H9 (cell line): ENCODE data around the gene ACVR1. TPM values are rescaled to one million over a fixed set of nuclear protein-coding genes. Genes with fewer than 3 reads are reported as not detected.

Experiments
- DNase-seq: peaks from one replicate; pipeline ENCODE4 v3.0.0-alpha.2; 2017
- H2AFZ ChIP-seq: one replicate; pipeline ENCODE4 v1.6.1; 2013; ENCODE audit warnings: mild to moderate bottlenecking, low read length, control low read depth, moderate library complexity
- H2AK5ac ChIP-seq: 2 replicates; pipeline ENCODE4 v1.6.1; 2013; ENCODE audit warnings: low read length, control low read depth, mixed read lengths; ENCODE audit not compliant: insufficient read length
- H2BK120ac ChIP-seq: one replicate; pipeline ENCODE4 v1.6.1; 2013; ENCODE audit warnings: low read depth, mild to moderate bottlenecking, low read length, control low read depth, inconsistent platforms; ENCODE audit not compliant: poor library complexity, severe bottlenecking
- H2BK12ac ChIP-seq: 2 replicates; pipeline ENCODE4 v1.6.1; 2013; ENCODE audit warnings: low read length, control low read depth, mixed read lengths, low read depth; ENCODE audit not compliant: insufficient read length
- H2BK15ac ChIP-seq: 2 replicates; pipeline ENCODE4 v1.6.1; 2013; ENCODE audit warnings: low read depth, low read length, control low read depth
- H2BK20ac ChIP-seq: one replicate; pipeline ENCODE4 v1.6.1; 2013; ENCODE audit warnings: low read depth, mild to moderate bottlenecking, low read length, control low read depth, inconsistent platforms; ENCODE audit not compliant: poor library complexity, severe bottlenecking
- H2BK5ac ChIP-seq: 2 replicates; pipeline ENCODE4 v1.6.1; 2013; ENCODE audit warnings: low read length, control low read depth, mixed read lengths; ENCODE audit not compliant: insufficient read length
- H3K14ac ChIP-seq: 2 replicates; pipeline ENCODE4 v1.6.1; 2013; ENCODE audit warnings: low read length, control low read depth; ENCODE audit not compliant: insufficient read depth
- H3K18ac ChIP-seq: 2 replicates; pipeline ENCODE4 v1.6.1; 2013; ENCODE audit warnings: low read depth, mild to moderate bottlenecking, mixed read lengths, low read length, control low read depth; ENCODE audit not compliant: insufficient read length
- H3K23ac ChIP-seq: 2 replicates; pipeline ENCODE4 v1.6.1; 2013; ENCODE audit warnings: low read length, control low read depth, mixed read lengths, low read depth; ENCODE audit not compliant: insufficient read length
- H3K23me2 ChIP-seq: 2 replicates; pipeline ENCODE4 v1.6.1; 2013; ENCODE audit warnings: low read depth, mild to moderate bottlenecking, mixed read lengths, low read length, control low read depth; ENCODE audit not compliant: insufficient read length, poor library complexity, severe bottlenecking
- H3K27ac ChIP-seq: 2 replicates; pipeline ENCODE4 v1.5.1; 2013; ENCODE audit warnings: low read length, control low read depth, mixed read lengths, low read depth; ENCODE audit not compliant: insufficient read length
- H3K27me3 ChIP-seq: 2 replicates; pipeline ENCODE4 v1.6.1; 2013; ENCODE audit warnings: low read length, control low read depth, inconsistent platforms; ENCODE audit not compliant: insufficient read depth
- H3K4ac ChIP-seq: 2 replicates; pipeline ENCODE4 v1.6.1; 2013; ENCODE audit warnings: low read depth, mild to moderate bottlenecking, control low read depth, inconsistent platforms, low read length, moderate library complexity
- H3K4me1 ChIP-seq: 2 replicates; pipeline ENCODE4 v1.6.1; 2013; ENCODE audit warnings: low read length, control low read depth, inconsistent platforms; ENCODE audit not compliant: insufficient read depth
- H3K4me2 ChIP-seq: 2 replicates; pipeline ENCODE4 v1.6.1; 2013; ENCODE audit warnings: low read length, control low read depth, mixed read lengths; ENCODE audit not compliant: insufficient read length, insufficient read depth
- H3K56ac ChIP-seq: 2 replicates; pipeline ENCODE4 v1.6.1; 2013; ENCODE audit warnings: low read depth, mild to moderate bottlenecking, mixed read lengths, low read length, control low read depth; ENCODE audit not compliant: insufficient read length
- H3K79me1 ChIP-seq: 2 replicates; pipeline ENCODE4 v1.6.1; 2013; ENCODE audit warnings: low read depth, mild to moderate bottlenecking, moderate library complexity, low read length, control low read depth, inconsistent platforms; ENCODE audit not compliant: insufficient read depth, poor library complexity, severe bottlenecking
- H3K79me2 ChIP-seq: 2 replicates; pipeline ENCODE4 v1.6.1; 2013; ENCODE audit warnings: low read length, control low read depth, inconsistent platforms; ENCODE audit not compliant: insufficient read depth
- H3K9ac ChIP-seq: 2 replicates; pipeline ENCODE4 v1.6.1; 2013; ENCODE audit warnings: low read length, control low read depth, mixed read lengths; ENCODE audit not compliant: insufficient read length; ENCODE audit errors: extremely low read depth
- H3K9me3 ChIP-seq: one replicate; pipeline ENCODE4 v1.6.1; 2013; ENCODE audit warnings: low read depth, low read length, inconsistent platforms; ENCODE audit not compliant: control insufficient read depth
- H3T11ph ChIP-seq: one replicate; pipeline ENCODE4 v1.6.1; 2013; ENCODE audit warnings: mild to moderate bottlenecking, low read length, control low read depth, inconsistent platforms
- H4K20me1 ChIP-seq: one replicate; pipeline ENCODE4 v1.6.1; 2013; ENCODE audit not compliant: control insufficient read depth, insufficient read length, insufficient read depth
- H4K5ac ChIP-seq: 2 replicates; pipeline ENCODE4 v1.6.1; 2013; ENCODE audit warnings: low read depth, mild to moderate bottlenecking, mixed read lengths, low read length, control low read depth; ENCODE audit not compliant: insufficient read length
- H4K8ac ChIP-seq: replicated peaks from 2 replicates; pipeline ENCODE4 v1.6.1; 2013; ENCODE audit warnings: low read length, control low read depth, mixed read lengths, low read depth; ENCODE audit not compliant: insufficient read length
- H4K91ac ChIP-seq: 2 replicates; pipeline ENCODE4 v1.6.1; 2013; ENCODE audit warnings: low read depth, mild to moderate bottlenecking, moderate library complexity, mixed read lengths, low read length, control low read depth; ENCODE audit not compliant: insufficient read length
- H3K27ac Mint-ChIP-seq, 3 experiments: 2 replicates in 2 of 3; 3 replicates in 1 of 3; pipeline ENCODE4 v1.8.0; 2020 to 2021; ENCODE audit warnings: mixed read lengths in 3 of 3, mild to moderate bottlenecking in 1 of 3, moderate library complexity in 1 of 3
- H3K27me3 Mint-ChIP-seq: 2 replicates; pipeline ENCODE4 v1.8.0; 2021; ENCODE audit warnings: low read depth, mild to moderate bottlenecking, moderate library complexity, mixed read lengths
- H3K36me3 Mint-ChIP-seq, 3 experiments: 2 replicates in 2 of 3; 3 replicates in 1 of 3; pipeline ENCODE4 v1.8.0; 2020 to 2021; ENCODE audit warnings: low read depth in 3 of 3, mixed read lengths in 3 of 3; ENCODE audit not compliant: insufficient read depth in 1 of 3
- H3K4me1 Mint-ChIP-seq, 2 experiments: 2 replicates each; pipeline ENCODE4 v1.8.0; 2020; ENCODE audit warnings: mixed read lengths in 2 of 2
- H3K4me3 Mint-ChIP-seq, 2 experiments: 2 replicates in 1 of 2; 3 replicates in 1 of 2; pipeline ENCODE4 v1.8.0; 2020 to 2021; ENCODE audit warnings: mild to moderate bottlenecking in 2 of 2, mixed read lengths in 2 of 2, moderate library complexity in 1 of 2
- H3K9me3 Mint-ChIP-seq, 2 experiments: 2 replicates in 1 of 2; 3 replicates in 1 of 2; pipeline ENCODE4 v1.8.0; 2020; ENCODE audit warnings: mild to moderate bottlenecking in 2 of 2, mixed read lengths in 2 of 2, moderate library complexity in 1 of 2
- CTCF ChIP-seq: fragments of 200-600 bp; sonication (generic); conservative IDR thresholded peaks from 3 replicates; pipeline ENCODE4 v1.8.0; 2021; ENCODE audit warnings: antibody characterized with exemption, mild to moderate bottlenecking
- WGBS: extraction: QIAGEN DNeasy Blood & Tissue Kit; methylation state at CpG from one replicate; pipeline ENCODE4 v1.1.7; 2013; ENCODE audit warnings: missing lambda C conversion rate, low lambda C conversion rate, mixed read lengths; ENCODE audit not compliant: insufficient read length; ENCODE audit errors: extremely low coverage; 5-methylcytosine and 5-hydroxymethylcytosine counted together
- total RNA-seq: library from RNA; stranded (reverse); gene quantifications from 2 replicates; pipeline ENCODE4 v1.2.1, GENCODE V29; 2021

Gene ACVR1
- total RNA-seq, 1 experiment from 2014 or later: 21.2 TPM

GRCh38 chr2:157898591-157898996 is 22.5 kb upstream of the ACVR1 start:
- no peak overlapping the region for H2AFZ ChIP-seq
- Mint-ChIP-seq H3K4me1 (peaks cover 24 to 32% of the 10 kb centered on the region in 2 experiments), H3K4me3 (no peak overlapping the region), H3K27me3 (no peaks in the 10 kb centered on the region), H3K36me3 (no peaks in the 10 kb centered on the region), H3K9me3 (no peaks in the 10 kb centered on the region), H3K27ac (no peak overlapping the region)
- no peaks in the 10 kb centered on the region for H4K20me1 ChIP-seq
- H2AK5ac ChIP-seq: no peak overlapping the region
- no peaks in the 10 kb centered on the region for H3K9me3 ChIP-seq
- no peak overlapping the region for H4K91ac ChIP-seq
- H3T11ph ChIP-seq: no peak overlapping the region
- no peak overlapping the region for H3K9ac ChIP-seq
- H3K4me2 ChIP-seq: no peak overlapping the region
- H3K14ac ChIP-seq: no peak overlapping the region
- no peak overlapping the region for H3K27ac ChIP-seq
- DNase-seq: no peak
- H3K56ac ChIP-seq: no peak overlapping the region
- no peaks in the 10 kb centered on the region for H3K23me2 ChIP-seq
- H3K79me2 ChIP-seq: no peaks in the 10 kb centered on the region
- H2BK12ac ChIP-seq: no peak overlapping the region
- H2BK20ac ChIP-seq: no peak overlapping the region
- H4K8ac ChIP-seq: no peak overlapping the region
- no peak for TF ChIP-seq CTCF
- no peak overlapping the region for H4K5ac ChIP-seq
- no CpG with 5 or more reads among the region's 2 CpGs for WGBS
- no peak overlapping the region for H2BK120ac ChIP-seq
- no peak overlapping the region for H2BK15ac ChIP-seq
- no peak overlapping the region for H3K18ac ChIP-seq
- H3K23ac ChIP-seq: no peak overlapping the region
- H2BK5ac ChIP-seq: no peak overlapping the region
- no peaks in the 10 kb centered on the region; the same call in 1 of the 2 replicates for H3K4me1 ChIP-seq
- no peaks in the 10 kb centered on the region for H3K79me1 ChIP-seq
- no peak overlapping the region for H3K4ac ChIP-seq
- no peaks in the 10 kb centered on the region for H3K27me3 ChIP-seq
